HepG2 (cell line): ENCODE measurements around the gene ELOVL2. TPM values are rescaled to one million over a fixed set of nuclear protein-coding genes. Genes with fewer than 3 reads are reported as not detected.
A peak's percentile ranks its signal among the peaks of the same experiment; 100 is the strongest.

Experiments
- AKAP8 ChIP-seq: sonication (generic); formaldehyde crosslinking; IDR thresholded peaks from 2 replicates; pipeline ENCODE4 v1.5.1; 2020; ENCODE audit warnings: mild to moderate bottlenecking, missing genetic modification reagents
- FOXM1 ChIP-seq: sonication (generic); formaldehyde crosslinking; IDR thresholded peaks from 2 replicates; pipeline ENCODE4 v1.5.0; 2020; ENCODE audit warnings: missing genetic modification reagents
- KAT8 ChIP-seq: IDR thresholded peaks from 2 replicates; pipeline ENCODE4 v1.6.1; 2016; ENCODE audit warnings: missing genetic modification reagents, missing compliant biosample characterization
- KLF11 ChIP-seq: IDR thresholded peaks from 2 replicates; pipeline ENCODE4 v1.6.1; 2016; ENCODE audit warnings: missing compliant biosample characterization
- KLF13 ChIP-seq: sonication (generic); formaldehyde crosslinking; IDR thresholded peaks from 2 replicates; pipeline ENCODE4 v1.4.0; 2020; ENCODE audit warnings: mild to moderate bottlenecking, missing genetic modification reagents
- MAFF ChIP-seq: IDR thresholded peaks from 2 replicates; pipeline ENCODE4 v1.6.1; 2011; ENCODE audit warnings: low read depth, low read length, improper control_type of control experiment
- NFRKB ChIP-seq: fragments of 450-650 bp; IDR thresholded peaks from 2 replicates; pipeline ENCODE4 v1.6.1; 2017
- PHF21A ChIP-seq: sonication (generic); formaldehyde crosslinking; IDR thresholded peaks from 2 replicates; pipeline ENCODE4 v1.5.0; 2020; ENCODE audit warnings: mild to moderate bottlenecking, missing genetic modification reagents
- PHF8 ChIP-seq: sonication (generic); formaldehyde crosslinking; IDR thresholded peaks from 2 replicates; pipeline ENCODE4 v1.5.0; 2020; ENCODE audit warnings: missing genetic modification reagents
- SOX13 ChIP-seq, 3 experiments: fragments of 450-650 bp in 1 of 3; sonication (generic) in 1 of 3; formaldehyde crosslinking in 1 of 3; IDR thresholded peaks in 2 of 3; conservative IDR thresholded peaks in 1 of 3; 2 replicates each; pipeline versions ENCODE4 v1.5.0 to v1.6.1; 2016 to 2020; ENCODE audit warnings: antibody characterized with exemption in 1 of 3, mild to moderate bottlenecking in 1 of 3, missing compliant biosample characterization in 1 of 3, missing genetic modification reagents in 1 of 3, moderate library complexity in 1 of 3
- ZIK1 ChIP-seq: sonication (generic); formaldehyde crosslinking; IDR thresholded peaks from 2 replicates; pipeline ENCODE4 v1.5.0; 2020; ENCODE audit warnings: mild to moderate bottlenecking, low read depth, missing genetic modification reagents, borderline replicate concordance
- ZNF430 ChIP-seq: sonication (generic); formaldehyde crosslinking; IDR thresholded peaks from 2 replicates; pipeline ENCODE4 v1.9.0; 2021; ENCODE audit warnings: mild to moderate bottlenecking, missing genetic modification reagents
- ZNF501 ChIP-seq: sonication (generic); formaldehyde crosslinking; IDR thresholded peaks from 2 replicates; pipeline ENCODE4 v1.5.1; 2020; ENCODE audit warnings: mild to moderate bottlenecking, moderate library complexity, missing genetic modification reagents
- ZNF746 ChIP-seq: sonication (generic); formaldehyde crosslinking; IDR thresholded peaks from 2 replicates; pipeline ENCODE4 v1.8.0; 2022; ENCODE audit warnings: mild to moderate bottlenecking, missing genetic modification reagents
- polyA plus RNA-seq, 8 experiments: library from polyadenylated mRNA; depleted of rRNA in 3 of 8; stranded (reverse) in 7 of 8; unstranded in 1 of 8; fragments of >200 nt; fragmentation: Illumina TruSeq in 4 of 8; extraction: Trizol in 4 of 8; gene quantifications; 2 replicates each; pipeline versions ENCODE4 v1.2.1 to v1.2.3, GENCODE V29; 2011 to 2016; ENCODE audit warnings: low read depth in 4 of 8, missing spikeins in 1 of 8, mixed read lengths in 1 of 8; ENCODE audit not compliant: insufficient read depth in 1 of 8
- total RNA-seq, 5 experiments: library from RNA; depleted of rRNA; stranded (reverse); fragments of >200 nt; fragmentation: Illumina TruSeq; extraction: Trizol; gene quantifications; 2 replicates each; pipeline ENCODE4 v1.2.3, GENCODE V29; 2016; ENCODE audit warnings: low read depth in 1 of 5
- TF ChIP-seq, protein P1 (sequence below): sonication (generic); formaldehyde crosslinking; IDR thresholded peaks from 2 replicates; pipeline ENCODE4 v1.5.1; 2020; ENCODE audit warnings: mild to moderate bottlenecking, missing genetic modification reagents, borderline replicate concordance
- TF ChIP-seq, protein P2 (sequence below): sonication (generic); formaldehyde crosslinking; IDR thresholded peaks from 2 replicates; pipeline ENCODE4 v1.4.0; 2020; ENCODE audit warnings: missing genetic modification reagents, borderline replicate concordance
- TF ChIP-seq, protein P3 (sequence below): sonication (generic); IDR thresholded peaks from 2 replicates; pipeline ENCODE4 v1.6.1; 2016; ENCODE audit warnings: low read depth, borderline replicate concordance
- TF ChIP-seq, protein P4 (sequence below), 2 experiments: IDR thresholded peaks; 2 replicates each; pipeline ENCODE4 v1.6.1; 2011 to 2012; ENCODE audit warnings: low read length in 2 of 2, borderline replicate concordance in 1 of 2, low read depth in 1 of 2, mild to moderate bottlenecking in 1 of 2, moderate library complexity in 1 of 2

Gene ELOVL2
- total and polyA plus RNA-seq, 2 of the 13 experiments (the other 11 are each of a cell fraction or from before 2014, with no cell fraction given): 43.6 to 65.4 TPM

GRCh38 chr6:11036977-11037430 is 7.1 kb downstream of the ELOVL2 start (continued):
- TF ChIP-seq, protein P1, sequence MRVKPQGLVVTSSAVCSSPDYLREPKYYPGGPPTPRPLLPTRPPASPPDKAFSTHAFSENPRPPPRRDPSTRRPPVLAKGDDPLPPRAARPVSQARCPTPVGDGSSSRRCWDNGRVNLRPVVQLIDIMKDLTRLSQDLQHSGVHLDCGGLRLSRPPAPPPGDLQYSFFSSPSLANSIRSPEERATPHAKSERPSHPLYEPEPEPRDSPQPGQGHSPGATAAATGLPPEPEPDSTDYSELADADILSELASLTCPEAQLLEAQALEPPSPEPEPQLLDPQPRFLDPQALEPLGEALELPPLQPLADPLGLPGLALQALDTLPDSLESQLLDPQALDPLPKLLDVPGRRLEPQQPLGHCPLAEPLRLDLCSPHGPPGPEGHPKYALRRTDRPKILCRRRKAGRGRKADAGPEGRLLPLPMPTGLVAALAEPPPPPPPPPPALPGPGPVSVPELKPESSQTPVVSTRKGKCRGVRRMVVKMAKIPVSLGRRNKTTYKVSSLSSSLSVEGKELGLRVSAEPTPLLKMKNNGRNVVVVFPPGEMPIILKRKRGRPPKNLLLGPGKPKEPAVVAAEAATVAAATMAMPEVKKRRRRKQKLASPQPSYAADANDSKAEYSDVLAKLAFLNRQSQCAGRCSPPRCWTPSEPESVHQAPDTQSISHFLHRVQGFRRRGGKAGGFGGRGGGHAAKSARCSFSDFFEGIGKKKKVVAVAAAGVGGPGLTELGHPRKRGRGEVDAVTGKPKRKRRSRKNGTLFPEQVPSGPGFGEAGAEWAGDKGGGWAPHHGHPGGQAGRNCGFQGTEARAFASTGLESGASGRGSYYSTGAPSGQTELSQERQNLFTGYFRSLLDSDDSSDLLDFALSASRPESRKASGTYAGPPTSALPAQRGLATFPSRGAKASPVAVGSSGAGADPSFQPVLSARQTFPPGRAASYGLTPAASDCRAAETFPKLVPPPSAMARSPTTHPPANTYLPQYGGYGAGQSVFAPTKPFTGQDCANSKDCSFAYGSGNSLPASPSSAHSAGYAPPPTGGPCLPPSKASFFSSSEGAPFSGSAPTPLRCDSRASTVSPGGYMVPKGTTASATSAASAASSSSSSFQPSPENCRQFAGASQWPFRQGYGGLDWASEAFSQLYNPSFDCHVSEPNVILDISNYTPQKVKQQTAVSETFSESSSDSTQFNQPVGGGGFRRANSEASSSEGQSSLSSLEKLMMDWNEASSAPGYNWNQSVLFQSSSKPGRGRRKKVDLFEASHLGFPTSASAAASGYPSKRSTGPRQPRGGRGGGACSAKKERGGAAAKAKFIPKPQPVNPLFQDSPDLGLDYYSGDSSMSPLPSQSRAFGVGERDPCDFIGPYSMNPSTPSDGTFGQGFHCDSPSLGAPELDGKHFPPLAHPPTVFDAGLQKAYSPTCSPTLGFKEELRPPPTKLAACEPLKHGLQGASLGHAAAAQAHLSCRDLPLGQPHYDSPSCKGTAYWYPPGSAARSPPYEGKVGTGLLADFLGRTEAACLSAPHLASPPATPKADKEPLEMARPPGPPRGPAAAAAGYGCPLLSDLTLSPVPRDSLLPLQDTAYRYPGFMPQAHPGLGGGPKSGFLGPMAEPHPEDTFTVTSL (CRISPR knock-in tag): no peak; the same call in 1 of the 2 replicates
- TF ChIP-seq AKAP8 (no peak), NFRKB (no peak), MAFF (no peak), ZNF430 (CRISPR knock-in tag) (no peak), KLF13 (no peak), ZIK1 (CRISPR knock-in tag) (no peak), KLF11 (no peak), ZNF746 (CRISPR knock-in tag) (no peak), SOX13 (IDR thresholded peaks at IDR 0.05) (no peak), SOX13 (CRISPR knock-in tag; conservative IDR thresholded peaks at IDR 0.05 in 1 of 2, IDR thresholded peaks at IDR 0.05 in 1 of 2) (peak in 1 of 2 experiments; percentile 51; a peak in 1 of 4 replicates), PHF8 (CRISPR knock-in tag) (no peak), ZNF501 (CRISPR knock-in tag) (no peak), PHF21A (CRISPR knock-in tag) (no peak), FOXM1 (no peak), KAT8 (CRISPR knock-in tag) (no peak)
- TF ChIP-seq, protein P2, sequence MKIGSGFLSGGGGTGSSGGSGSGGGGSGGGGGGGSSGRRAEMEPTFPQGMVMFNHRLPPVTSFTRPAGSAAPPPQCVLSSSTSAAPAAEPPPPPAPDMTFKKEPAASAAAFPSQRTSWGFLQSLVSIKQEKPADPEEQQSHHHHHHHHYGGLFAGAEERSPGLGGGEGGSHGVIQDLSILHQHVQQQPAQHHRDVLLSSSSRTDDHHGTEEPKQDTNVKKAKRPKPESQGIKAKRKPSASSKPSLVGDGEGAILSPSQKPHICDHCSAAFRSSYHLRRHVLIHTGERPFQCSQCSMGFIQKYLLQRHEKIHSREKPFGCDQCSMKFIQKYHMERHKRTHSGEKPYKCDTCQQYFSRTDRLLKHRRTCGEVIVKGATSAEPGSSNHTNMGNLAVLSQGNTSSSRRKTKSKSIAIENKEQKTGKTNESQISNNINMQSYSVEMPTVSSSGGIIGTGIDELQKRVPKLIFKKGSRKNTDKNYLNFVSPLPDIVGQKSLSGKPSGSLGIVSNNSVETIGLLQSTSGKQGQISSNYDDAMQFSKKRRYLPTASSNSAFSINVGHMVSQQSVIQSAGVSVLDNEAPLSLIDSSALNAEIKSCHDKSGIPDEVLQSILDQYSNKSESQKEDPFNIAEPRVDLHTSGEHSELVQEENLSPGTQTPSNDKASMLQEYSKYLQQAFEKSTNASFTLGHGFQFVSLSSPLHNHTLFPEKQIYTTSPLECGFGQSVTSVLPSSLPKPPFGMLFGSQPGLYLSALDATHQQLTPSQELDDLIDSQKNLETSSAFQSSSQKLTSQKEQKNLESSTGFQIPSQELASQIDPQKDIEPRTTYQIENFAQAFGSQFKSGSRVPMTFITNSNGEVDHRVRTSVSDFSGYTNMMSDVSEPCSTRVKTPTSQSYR (CRISPR knock-in tag): no peak
- TF ChIP-seq, protein P3, sequence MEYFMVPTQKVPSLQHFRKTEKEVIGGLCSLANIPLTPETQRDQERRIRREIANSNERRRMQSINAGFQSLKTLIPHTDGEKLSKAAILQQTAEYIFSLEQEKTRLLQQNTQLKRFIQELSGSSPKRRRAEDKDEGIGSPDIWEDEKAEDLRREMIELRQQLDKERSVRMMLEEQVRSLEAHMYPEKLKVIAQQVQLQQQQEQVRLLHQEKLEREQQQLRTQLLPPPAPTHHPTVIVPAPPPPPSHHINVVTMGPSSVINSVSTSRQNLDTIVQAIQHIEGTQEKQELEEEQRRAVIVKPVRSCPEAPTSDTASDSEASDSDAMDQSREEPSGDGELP: no peak
- TF ChIP-seq, protein P4, sequence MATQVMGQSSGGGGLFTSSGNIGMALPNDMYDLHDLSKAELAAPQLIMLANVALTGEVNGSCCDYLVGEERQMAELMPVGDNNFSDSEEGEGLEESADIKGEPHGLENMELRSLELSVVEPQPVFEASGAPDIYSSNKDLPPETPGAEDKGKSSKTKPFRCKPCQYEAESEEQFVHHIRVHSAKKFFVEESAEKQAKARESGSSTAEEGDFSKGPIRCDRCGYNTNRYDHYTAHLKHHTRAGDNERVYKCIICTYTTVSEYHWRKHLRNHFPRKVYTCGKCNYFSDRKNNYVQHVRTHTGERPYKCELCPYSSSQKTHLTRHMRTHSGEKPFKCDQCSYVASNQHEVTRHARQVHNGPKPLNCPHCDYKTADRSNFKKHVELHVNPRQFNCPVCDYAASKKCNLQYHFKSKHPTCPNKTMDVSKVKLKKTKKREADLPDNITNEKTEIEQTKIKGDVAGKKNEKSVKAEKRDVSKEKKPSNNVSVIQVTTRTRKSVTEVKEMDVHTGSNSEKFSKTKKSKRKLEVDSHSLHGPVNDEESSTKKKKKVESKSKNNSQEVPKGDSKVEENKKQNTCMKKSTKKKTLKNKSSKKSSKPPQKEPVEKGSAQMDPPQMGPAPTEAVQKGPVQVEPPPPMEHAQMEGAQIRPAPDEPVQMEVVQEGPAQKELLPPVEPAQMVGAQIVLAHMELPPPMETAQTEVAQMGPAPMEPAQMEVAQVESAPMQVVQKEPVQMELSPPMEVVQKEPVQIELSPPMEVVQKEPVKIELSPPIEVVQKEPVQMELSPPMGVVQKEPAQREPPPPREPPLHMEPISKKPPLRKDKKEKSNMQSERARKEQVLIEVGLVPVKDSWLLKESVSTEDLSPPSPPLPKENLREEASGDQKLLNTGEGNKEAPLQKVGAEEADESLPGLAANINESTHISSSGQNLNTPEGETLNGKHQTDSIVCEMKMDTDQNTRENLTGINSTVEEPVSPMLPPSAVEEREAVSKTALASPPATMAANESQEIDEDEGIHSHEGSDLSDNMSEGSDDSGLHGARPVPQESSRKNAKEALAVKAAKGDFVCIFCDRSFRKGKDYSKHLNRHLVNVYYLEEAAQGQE (IDR thresholded peaks at IDR 0.05; ENCODE audit: borderline replicate concordance in 1 of 2, low read depth in 1 of 2, low read length in 2 of 2): no peak
